Stimulated activated CD4-positive, alpha-beta T cell treated with anti-CD3 and anti-CD28 coated beads, Interleukin-1b, Interleukin-23, amount 100 ng/mL, for 1 hour (primary cell): ENCODE data around the gene KLF12.

ENCODE experiments used
- DNase-seq, 2 donors: peaks; one replicate each; pipeline ENCODE4 v3.0.0-alpha.2; 2020; ENCODE audit warnings: low read depth in 2 of 2

KLF12 gene

DNA sequence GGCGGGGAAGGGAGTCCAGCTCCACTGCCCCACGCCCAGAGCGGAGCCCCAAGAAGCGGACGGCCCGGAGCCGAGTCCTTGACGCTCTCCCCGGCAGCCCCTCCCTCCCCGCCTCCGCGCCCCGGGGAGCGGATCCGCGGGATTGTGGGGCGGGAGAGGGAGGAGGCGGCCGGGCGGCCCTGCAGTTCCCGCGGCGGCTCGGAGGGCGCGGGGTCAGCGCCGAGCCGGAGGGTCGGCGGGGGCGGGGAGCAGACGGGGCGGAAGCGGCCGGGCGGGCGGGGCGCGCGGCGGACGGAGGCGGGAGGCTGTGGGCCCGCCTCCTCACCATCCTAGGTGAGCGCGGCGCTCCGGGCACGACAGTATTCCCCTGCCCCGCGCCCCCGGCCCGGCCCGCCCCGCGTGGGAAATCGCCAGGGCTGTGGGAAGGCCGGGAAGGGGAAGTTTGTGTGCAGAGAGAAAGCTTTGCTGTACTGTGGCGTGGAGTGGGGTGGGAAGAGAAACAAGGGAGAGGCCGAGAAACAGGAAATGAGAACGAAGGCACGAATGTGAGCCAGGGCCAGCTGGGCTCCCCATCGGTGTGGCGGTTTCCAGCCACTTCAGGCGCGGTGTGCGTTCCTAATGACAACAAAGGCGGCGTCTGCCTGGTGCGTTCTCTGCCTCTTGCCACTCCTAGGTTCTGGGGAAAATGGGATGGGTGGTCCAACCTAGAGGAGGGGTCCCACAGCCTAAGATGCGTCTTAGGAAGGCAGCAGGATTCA is 1.3 kb upstream of the KLF12 start:
- DNase-seq = peak in 1 of 2 donors; percentile 28

GRCh38 chr13:74134777-74135325 is 647 bp upstream of the KLF12 start:
- peak in 1 of 2 donors; percentile 30 for DNase-seq

- DNase-seq = peak; percentile 56 to 70
Measured at GRCh38 chr13:74133657-74134201, 475 bp downstream of the KLF12 start.

DNA sequence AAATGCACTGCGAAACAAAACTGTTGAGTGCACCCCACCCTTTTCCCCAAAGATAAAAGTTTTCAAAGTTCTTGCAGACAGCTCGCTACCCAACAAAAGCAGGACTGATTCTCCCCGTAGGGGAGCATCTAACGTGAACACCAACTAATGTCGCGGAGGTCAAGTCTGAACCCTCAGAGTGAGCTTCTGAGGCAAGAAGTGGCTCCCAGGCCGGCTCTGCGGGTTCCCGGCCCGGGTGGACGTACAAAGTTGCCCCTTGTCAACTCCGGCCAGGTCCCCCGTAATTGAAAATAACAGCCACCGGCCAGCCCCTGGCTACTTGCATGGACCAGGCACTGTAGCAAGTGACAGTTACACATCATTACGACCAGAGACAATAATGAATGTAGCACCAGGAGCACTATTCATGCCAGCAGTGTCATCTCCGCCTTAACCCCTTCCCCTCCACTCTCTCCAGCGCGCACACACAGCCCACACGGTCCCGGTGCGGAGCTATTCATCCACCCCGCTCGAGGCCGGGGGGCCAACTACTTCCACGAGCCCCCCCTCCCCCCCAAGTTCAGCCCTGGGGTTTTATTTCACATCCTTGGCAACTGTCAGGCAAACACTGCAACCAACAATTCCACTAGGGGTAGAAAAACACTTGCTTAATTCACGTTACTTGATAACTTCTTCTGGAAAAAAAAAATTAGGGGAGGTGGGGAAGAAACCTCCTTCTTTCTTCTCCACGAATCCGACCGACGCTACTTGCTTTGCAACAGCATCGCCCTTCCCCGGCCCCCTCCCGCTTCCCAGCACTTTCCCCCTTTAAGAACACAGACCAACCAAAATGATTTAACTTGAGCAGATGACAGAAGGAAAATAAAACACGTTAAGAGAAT is 1.2 kb downstream of the KLF12 start:
- DNase-seq = no peak

DNA sequence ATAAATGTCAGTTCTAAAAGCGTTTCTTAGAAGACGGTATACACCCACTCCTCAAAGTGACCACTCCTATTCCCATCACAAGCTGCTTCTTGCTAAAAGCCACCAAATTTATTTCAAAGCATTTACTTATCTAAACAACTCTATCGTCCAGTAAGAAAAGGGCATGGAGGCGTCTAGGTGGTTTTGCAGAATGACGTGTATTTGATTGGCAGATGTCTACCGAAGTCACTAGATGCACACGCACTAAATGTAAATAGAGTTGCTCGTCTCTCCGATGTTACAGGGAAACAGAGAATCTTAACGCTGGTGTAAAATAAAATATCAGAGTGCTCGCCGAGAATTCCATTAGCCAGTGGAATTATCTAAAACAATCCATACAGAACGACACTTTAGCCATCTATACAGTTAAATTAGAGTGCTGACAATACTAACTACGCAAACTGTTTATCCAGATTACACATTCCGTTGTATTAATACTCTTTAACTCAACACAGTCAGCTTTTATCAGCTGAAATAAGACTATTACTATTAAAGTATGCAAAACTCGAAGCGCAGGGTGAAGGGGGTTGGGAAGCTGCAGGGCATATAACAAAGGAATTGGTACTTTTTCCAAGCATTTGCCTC is 1.9 kb downstream of the KLF12 start:
- DNase-seq = no peak

DNA sequence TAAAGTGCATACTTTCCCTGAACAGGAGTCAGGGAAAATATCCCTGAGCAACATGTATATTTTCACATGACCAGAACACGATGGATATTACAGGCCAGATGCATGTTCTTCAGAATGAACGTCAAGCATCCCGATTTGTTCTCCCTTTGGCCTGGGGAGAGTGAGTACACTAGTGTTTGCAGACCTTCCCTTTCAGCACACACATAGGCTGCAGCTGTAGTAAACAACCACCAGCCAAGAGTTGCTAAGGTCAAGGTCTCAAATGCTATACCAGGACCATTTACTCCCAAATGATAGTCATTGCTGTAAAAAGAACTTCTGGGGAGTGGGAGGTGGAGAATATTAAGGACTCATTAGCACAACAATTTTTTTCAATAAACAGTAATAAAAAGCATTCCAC is 3.0 kb downstream of the KLF12 start:
- no peak for DNase-seq

DNA sequence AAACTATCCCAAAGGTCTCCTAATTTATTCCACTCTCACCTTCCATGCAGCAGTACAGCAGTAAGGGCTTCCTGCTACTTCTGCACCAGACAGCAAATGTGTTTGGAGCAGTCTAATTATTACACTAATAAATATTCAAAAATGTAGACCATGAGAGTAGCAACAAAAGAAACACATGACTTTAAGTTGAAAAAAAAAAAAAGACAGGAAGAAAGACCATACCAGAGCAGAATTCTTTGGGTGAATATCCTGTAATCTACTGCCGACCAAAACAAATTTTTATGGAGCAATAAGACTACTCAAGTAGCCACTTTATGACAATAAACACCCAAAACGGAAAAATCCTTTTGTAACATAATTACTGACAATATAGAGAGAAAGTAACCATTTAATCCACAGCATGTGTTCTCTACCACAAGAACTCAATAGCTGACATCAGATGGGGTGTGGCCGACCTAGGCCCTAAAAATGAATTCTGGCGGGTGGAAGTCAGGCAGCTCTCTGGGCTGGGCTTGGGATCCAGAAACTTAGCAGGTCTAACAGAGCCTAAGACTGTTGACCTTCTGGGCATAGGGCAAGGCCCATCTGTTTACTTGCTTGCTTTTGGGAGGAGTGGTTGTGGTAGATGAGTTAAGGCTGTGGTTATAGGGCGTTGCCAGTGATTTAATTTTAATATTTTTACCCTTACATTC is 4.6 kb downstream of the KLF12 start:
- no peak for DNase-seq

GRCh38 chr13:74128156-74128767 is 5.9 kb downstream of the KLF12 start:
- no peak for DNase-seq

- no peak for DNase-seq
Measured at GRCh38 chr13:74118328-74118727, 15.9 kb downstream of the KLF12 start.

DNA sequence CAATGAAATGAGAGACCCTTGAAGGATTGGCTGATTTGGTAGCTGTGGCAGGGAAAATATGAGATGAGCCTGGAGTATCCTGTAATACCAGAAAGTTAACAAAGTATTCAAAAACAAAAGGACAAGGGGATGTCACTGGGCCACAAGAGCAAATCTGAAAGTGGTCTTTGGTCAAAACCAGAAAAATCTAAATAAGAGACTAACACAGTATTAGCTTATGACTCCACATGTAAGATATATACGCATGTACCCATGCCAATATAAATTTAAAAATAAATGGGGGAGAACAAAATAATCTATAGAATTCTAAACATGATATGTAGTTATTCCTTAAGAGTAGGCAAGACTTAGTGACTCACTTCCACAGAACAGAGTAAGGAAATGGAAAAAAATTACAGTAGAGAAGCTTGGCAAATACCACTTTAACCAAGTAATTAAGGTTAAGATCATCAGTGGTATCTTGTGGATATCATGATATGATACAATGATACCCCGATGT is 16.9 kb downstream of the KLF12 start:
- no peak for DNase-seq

GRCh38 chr13:74115133-74115532 is 19.1 kb downstream of the KLF12 start:
- no peak for DNase-seq

- DNase-seq = no peak
Measured at GRCh38 chr13:74114641-74115040, 19.6 kb downstream of the KLF12 start.

- no peak for DNase-seq
Measured at GRCh38 chr13:74114202-74114601, 20.0 kb downstream of the KLF12 start.

- no peak for DNase-seq
Measured at GRCh38 chr13:74111901-74112824, 22.0 kb downstream of the KLF12 start.

DNA sequence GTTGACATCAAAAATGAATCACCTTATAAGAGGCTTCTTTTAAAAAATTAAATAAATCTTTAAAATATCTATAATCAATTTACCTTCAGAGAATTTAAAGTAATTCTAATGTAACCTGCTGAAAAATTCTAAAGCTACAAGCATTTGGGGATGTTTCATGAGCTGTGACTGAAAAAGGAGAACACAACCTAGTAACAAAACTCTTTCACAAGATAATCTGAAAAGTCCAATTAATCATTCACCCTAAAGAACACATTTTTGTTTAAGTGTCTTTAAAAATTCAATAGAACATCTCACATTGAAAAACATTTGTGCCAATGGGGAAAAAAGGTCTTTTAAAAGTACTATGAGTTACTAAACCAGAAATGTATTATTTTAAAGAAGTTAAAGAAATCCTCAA is 22.8 kb downstream of the KLF12 start:
- no peak for DNase-seq

- DNase-seq = no peak
Measured at GRCh38 chr13:74110053-74110452, 24.2 kb downstream of the KLF12 start.

- no peak for DNase-seq
Measured at GRCh38 chr13:74107598-74107997, 26.6 kb downstream of the KLF12 start.

GRCh38 chr13:74105871-74106270 is 28.3 kb downstream of the KLF12 start:
- no peak for DNase-seq

GRCh38 chr13:74104661-74105275 is 29.4 kb downstream of the KLF12 start:
- DNase-seq = no peak
